Astrocyte of the cerebellum (primary cell): ENCODE data around the gene MYT1.

Experiments
- DNase-seq: peaks from one replicate; pipeline ENCODE4 v3.0.0-alpha.2; 2011; ENCODE audit warnings: low read depth
- H3K4me3 ChIP-seq: 2 replicates; pipeline ENCODE4 v1.5.1; 2011; ENCODE audit warnings: mild to moderate bottlenecking, low read depth, low read length, moderate library complexity
- in situ Hi-C: cut with HindIII; loops from 2 replicates; pipeline ENCODE4 v1.10.0; 2017; ENCODE audit warnings: low sequenced_read_pairs
- TF ChIP-seq, protein P1 (sequence below): IDR thresholded peaks from 2 replicates; pipeline ENCODE4 v1.5.1; 2012; ENCODE audit warnings: low read length, low read depth, moderate library complexity, mild to moderate bottlenecking; ENCODE audit errors: missing control alignments

The MYT1 gene

DNA sequence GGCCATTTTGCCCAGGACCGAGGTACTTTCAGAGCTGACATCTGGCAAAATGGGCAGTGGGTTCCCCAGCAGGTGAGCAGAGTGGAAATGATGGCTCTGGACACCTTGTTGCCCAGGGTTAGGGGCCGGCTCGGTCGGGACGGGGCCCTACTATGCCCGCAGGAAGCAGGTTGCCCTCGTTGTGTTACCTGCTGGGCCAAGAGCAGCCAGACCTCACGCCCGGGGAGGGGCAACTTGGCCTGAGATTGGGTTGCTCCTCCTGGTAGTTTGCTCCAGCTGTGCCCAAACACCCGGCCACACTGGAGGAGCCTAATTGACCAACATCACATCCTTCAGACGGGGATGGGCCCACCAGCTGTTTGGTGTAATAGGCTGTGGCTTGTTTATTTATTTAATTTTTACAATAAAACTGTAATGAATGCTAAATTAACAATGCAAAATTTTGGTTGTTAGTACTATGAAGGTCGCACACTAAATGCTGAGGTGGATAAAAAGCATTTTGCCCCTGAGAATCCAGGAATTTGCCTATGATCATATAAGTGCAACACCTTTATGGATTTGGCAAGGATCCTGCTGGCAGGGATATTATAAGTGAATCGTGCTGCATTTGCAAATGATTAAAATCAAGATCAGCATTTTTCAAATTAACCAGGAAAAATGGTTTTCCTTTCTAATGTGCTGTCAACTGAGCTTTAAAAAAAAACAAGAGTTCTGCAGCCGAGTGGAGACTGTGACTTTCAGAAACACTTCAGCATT, 64.7 kb downstream of the MYT1 start:
- no peak for DNase-seq
- in situ Hi-C loops = no loop called here
- TF ChIP-seq, protein P1, sequence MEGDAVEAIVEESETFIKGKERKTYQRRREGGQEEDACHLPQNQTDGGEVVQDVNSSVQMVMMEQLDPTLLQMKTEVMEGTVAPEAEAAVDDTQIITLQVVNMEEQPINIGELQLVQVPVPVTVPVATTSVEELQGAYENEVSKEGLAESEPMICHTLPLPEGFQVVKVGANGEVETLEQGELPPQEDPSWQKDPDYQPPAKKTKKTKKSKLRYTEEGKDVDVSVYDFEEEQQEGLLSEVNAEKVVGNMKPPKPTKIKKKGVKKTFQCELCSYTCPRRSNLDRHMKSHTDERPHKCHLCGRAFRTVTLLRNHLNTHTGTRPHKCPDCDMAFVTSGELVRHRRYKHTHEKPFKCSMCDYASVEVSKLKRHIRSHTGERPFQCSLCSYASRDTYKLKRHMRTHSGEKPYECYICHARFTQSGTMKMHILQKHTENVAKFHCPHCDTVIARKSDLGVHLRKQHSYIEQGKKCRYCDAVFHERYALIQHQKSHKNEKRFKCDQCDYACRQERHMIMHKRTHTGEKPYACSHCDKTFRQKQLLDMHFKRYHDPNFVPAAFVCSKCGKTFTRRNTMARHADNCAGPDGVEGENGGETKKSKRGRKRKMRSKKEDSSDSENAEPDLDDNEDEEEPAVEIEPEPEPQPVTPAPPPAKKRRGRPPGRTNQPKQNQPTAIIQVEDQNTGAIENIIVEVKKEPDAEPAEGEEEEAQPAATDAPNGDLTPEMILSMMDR = no peak
- no peak overlapping the region for H3K4me3 ChIP-seq

DNA sequence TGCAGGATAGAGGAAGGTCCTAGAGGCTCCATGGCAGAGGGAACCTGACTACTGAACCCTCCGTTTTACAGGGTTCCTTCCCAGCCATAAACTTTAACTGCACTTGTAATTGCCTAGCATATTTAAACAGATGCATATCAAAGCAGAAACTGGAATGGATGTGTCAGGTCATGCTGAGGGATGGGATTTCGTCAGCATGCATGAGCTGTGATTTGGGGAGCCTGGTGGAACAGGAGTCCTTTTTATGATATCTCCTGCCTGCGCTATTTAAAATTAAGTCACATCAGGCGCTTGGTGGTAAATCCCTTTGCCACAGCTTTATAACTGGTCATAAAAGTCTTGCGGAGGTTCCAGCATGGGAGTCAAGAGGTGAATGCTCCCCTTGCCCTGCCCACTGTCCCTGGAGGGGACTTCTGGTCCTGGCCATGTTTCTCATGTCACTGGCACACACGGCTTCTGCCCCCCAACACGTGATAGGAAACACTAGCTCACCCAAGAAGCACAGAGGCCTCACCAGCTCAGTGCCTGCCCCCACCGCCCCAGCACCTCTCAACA, 65.3 kb downstream of the MYT1 start:
- in situ Hi-C loops = no loop called here
- TF ChIP-seq, protein P1 = no peak
- DNase-seq = no peak
- no peak overlapping the region for H3K4me3 ChIP-seq

DNA sequence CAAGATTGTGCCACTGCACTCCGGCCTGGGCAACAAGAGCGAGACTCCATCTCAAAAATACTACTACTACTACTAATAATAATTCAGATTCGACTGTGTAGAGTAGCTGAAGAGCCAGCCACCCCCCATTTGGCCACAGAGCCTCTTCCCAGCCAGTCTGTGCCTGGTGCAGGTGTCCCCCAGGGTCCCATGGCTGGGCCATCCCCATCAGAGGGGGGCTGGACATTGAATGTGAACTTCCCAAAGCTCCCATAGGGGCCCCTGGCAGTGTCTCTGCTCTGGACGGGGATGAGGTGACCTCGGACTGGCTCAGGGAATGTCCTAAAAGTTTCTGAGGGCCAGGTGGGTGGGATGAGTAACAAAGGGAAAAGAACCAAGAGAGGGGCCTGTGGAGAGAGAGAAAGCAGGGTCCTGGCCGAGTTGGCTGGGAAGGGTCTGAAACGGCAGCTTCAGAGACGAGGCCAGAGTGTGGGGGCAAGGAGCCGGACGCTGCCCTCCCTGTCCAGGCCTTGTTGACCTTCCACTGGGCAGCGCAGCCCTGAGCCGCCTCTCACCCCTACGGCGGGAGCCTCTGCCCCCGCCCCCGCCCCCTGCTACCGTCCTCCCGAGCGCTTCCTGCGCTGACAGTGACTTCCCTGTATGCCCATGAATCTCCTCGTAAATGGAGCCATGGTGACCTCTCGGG, 66.4 kb downstream of the MYT1 start:
- no peak overlapping the region for H3K4me3 ChIP-seq
- DNase-seq = no peak
- in situ Hi-C loops = no loop called here
- TF ChIP-seq, protein P1 = no peak

DNA sequence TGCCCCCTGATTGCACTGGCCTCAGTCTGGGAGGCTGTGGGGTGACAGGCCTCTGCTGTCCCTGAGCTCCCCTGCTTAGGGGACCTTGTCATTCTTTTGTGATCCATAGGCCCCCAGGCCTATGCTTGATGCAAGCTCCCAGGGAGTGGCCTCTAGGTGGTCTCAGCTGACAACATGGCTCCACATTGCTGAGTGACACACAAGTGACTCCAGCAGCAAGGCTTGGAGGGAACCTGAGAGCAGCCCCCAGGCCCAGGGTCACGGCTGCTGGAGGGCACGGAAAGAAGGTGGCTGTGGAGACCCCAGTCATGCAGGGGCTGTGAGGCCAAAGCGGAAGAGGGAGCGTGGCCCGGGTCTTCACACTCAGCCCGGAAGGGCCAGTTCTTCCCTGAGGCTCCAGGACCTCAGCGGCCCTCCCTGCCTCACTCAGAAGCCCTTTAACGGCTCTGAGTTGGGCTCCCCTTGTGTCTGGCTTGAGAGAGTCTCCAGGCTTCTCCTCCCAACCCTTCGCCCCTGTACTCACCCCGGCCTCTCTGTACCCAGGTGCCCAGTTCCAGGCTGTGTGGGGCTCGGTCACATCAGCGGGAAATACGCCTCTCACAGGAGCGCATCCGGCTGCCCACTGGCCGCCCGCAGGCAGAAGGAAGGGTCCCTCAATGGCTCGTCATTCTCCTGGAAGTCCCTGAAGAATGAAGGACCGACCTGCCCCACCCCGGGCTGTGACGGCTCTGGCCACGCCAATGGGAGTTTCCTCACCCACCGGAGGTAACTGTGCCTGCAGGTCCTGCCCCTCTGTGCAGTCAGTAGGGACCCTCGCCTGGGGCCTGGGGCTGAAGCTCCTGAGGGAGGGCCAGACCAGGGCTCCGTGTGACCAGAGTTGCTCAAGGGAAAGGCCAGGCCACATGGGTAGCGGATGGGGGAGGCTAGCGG, 67.6 kb downstream of the MYT1 start:
- TF ChIP-seq, protein P1 = no peak
- in situ Hi-C loops = no loop called here

DNA sequence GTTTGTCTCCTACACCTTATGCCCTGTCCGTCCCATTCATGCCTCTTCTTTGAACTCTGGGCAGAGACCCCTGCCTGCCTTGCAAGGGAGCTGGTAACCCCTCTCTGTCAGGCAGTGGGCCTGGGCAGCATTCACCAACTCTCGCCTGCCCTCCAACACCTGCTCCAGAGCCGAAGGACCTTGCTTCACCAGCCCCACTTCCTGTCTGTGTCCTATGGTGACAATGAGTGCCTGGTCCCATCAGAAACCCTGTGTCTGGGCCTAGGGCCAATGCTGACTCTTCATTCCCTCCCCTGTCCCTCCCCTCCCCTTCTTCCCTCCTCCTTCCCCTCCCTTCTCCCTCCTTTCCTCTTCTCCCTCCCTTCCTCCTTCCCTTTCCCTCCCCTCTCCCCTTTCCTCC, 68.5 kb downstream of the MYT1 start:
- H3K4me3 ChIP-seq = no peak overlapping the region
- no peak for DNase-seq
- in situ Hi-C loops = no loop called here
- TF ChIP-seq, protein P1 = no peak

More for the DNA sequence above, 67.6 kb downstream of the MYT1 start:
- no peak overlapping the region for H3K4me3 ChIP-seq
- no peak for DNase-seq

DNA sequence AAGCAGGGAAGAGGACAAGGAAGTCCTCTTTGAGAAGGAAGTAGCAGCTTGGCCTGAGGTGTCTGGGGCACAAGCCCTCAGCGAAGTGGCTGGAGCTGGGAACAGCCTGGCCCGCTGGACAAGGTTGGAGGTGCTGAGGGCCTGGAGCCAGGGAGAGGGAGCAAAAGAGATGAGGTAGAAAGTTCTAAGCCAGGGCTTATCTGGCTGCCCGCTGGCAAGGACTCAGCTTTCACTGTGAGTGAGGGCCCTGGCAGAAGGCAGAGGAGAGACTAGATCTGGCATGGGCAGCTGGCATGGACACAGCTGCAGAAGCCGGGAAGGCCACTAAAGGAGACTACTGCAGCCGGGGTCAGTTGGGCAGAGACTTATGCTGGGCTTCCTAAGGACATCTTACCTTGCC, 69.5 kb downstream of the MYT1 start:
- DNase-seq = no peak
- in situ Hi-C loops = no loop called here
- TF ChIP-seq, protein P1 = no peak
- H3K4me3 ChIP-seq = no peak overlapping the region
